ENCODE results near the gene PDHA1. TPM values are rescaled to one million over a fixed set of nuclear protein-coding genes. Genes with fewer than 3 reads are reported as not detected.

The PDHA1 gene
- total RNA-seq, 1 donor, result 26.4 TPM

DNA sequence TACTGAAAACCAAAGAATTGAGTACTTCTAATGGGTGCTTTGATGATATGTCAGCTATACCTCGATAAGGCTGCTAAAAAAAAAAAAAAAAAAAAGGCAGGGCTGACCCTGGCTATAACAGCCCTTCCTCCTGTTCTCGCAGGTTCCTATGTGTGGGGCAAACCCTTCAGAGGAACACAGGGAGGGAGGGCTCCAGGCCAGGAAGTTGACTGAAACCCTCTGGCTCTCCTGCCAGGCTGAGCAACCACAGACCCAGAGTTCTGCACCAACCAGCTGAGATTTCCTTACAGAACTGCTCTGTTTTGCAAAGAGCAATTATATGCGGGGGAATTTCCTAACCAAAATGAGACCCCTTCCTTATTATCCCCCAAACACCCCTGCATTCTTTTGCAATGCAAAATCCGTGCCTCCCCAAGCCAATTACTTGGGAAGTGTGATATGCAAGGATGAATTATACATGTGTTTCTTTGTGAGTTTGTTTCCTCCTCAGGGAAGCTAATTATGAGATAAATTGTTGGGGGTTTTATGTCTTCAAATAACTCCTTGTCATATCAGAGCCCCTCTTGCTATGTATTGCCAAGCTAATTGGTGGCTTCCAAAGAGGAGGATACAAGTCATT is 45.6 kb downstream of the PDHA1 start:
- no peak overlapping the region for H3K4me2 ChIP-seq (ENCODE audit: insufficient read depth, low read length)
- no peaks in the 10 kb centered on the region for H3K4me1 ChIP-seq (ENCODE audit: insufficient read depth, low read length)
- H2AFZ ChIP-seq (ENCODE audit: low read length), result no peak overlapping the region
- no peaks in the 10 kb centered on the region for H4K20me1 ChIP-seq (ENCODE audit: insufficient read depth, low read length)
- H3K79me2 ChIP-seq (ENCODE audit: insufficient read depth, low read length), result no peaks in the 10 kb centered on the region
- no peak overlapping the region for H3K27ac ChIP-seq (ENCODE audit: low read depth, low read length)
- H3K9me3 ChIP-seq (ENCODE audit: low read depth, low read length), result no peaks in the 10 kb centered on the region
- H3K36me3 ChIP-seq (ENCODE audit: insufficient read depth, low read length), result no peaks in the 10 kb centered on the region
- no peak for DNase-seq (ENCODE audit: insufficient read length, low spot score, missing footprints)
- H3K4me3 ChIP-seq (ENCODE audit: insufficient read depth, low read length), result no peak overlapping the region
- no peaks in the 10 kb centered on the region for H3K27me3 ChIP-seq (ENCODE audit: insufficient read depth, low read length)
- TF ChIP-seq, protein P1, sequence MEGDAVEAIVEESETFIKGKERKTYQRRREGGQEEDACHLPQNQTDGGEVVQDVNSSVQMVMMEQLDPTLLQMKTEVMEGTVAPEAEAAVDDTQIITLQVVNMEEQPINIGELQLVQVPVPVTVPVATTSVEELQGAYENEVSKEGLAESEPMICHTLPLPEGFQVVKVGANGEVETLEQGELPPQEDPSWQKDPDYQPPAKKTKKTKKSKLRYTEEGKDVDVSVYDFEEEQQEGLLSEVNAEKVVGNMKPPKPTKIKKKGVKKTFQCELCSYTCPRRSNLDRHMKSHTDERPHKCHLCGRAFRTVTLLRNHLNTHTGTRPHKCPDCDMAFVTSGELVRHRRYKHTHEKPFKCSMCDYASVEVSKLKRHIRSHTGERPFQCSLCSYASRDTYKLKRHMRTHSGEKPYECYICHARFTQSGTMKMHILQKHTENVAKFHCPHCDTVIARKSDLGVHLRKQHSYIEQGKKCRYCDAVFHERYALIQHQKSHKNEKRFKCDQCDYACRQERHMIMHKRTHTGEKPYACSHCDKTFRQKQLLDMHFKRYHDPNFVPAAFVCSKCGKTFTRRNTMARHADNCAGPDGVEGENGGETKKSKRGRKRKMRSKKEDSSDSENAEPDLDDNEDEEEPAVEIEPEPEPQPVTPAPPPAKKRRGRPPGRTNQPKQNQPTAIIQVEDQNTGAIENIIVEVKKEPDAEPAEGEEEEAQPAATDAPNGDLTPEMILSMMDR (IDR thresholded peaks at IDR 0.05; ENCODE audit: extremely low read depth, low read depth, low read length), result no peak

DNA sequence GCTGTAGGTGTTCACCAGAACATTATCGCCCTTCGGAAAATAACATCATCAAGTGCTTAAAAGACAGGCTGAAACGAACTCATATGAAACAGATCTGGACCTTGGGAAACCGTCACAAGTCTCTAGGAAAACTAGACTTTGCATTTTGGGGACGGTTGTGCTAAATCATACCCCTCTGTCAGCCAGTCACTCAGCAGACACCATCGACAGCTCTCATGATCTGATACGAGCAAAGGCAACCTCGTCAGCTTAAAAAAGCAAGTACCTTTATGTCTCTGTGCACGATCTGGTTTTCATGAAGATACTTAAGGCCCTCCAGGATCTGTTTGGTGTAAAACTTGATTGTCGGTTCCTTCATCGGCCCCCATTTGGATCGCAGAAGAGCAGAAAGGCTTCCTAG is 48.4 kb downstream of the PDHA1 start:
- Histone ChIP-seq H3K4me3 (ENCODE audit: insufficient read depth, low read length) (no peak overlapping the region), H2AFZ (ENCODE audit: low read length) (no peak overlapping the region), H3K36me3 (ENCODE audit: insufficient read depth, low read length) (no peaks in the 10 kb centered on the region), H3K4me1 (ENCODE audit: insufficient read depth, low read length) (no peaks in the 10 kb centered on the region), H3K27me3 (ENCODE audit: insufficient read depth, low read length) (no peaks in the 10 kb centered on the region), H3K27ac (ENCODE audit: low read depth, low read length) (no peak overlapping the region), H3K79me2 (ENCODE audit: insufficient read depth, low read length) (no peaks in the 10 kb centered on the region), H3K9me3 (ENCODE audit: low read depth, low read length) (no peaks in the 10 kb centered on the region), H3K4me2 (ENCODE audit: insufficient read depth, low read length) (no peak overlapping the region), H4K20me1 (ENCODE audit: insufficient read depth, low read length) (no peaks in the 10 kb centered on the region)
- TF ChIP-seq, protein P1 (IDR thresholded peaks at IDR 0.05; ENCODE audit: extremely low read depth, low read depth, low read length), result no peak
- DNase-seq (ENCODE audit: insufficient read length, low spot score, missing footprints), result no peak

DNA sequence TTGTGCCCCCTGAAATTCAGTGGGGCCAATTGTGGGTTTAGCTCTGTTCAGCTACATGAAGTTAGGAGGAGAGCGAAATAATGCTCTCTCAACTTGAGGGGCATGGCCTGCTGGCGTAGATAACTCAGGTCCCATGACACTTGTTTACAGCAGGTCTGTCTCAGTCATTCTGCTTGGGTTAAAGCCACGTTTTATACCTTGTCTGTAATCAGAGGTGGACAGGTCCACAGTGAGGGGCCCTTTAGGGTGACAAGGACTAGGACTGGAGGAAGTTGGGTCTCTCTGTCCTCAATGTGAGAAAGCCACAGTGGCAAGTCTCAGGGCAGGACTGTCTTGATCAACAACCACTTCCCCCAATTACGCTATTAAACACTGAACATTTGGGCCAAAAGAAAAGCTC is 49.0 kb downstream of the PDHA1 start:
- DNase-seq (ENCODE audit: insufficient read length, low spot score, missing footprints), result no peak
- Histone ChIP-seq H3K36me3 (ENCODE audit: insufficient read depth, low read length) (no peaks in the 10 kb centered on the region), H3K27me3 (ENCODE audit: insufficient read depth, low read length) (no peaks in the 10 kb centered on the region), H2AFZ (ENCODE audit: low read length) (no peak overlapping the region), H3K4me1 (ENCODE audit: insufficient read depth, low read length) (no peaks in the 10 kb centered on the region), H3K27ac (ENCODE audit: low read depth, low read length) (no peak overlapping the region), H3K79me2 (ENCODE audit: insufficient read depth, low read length) (no peaks in the 10 kb centered on the region), H3K4me3 (ENCODE audit: insufficient read depth, low read length) (no peak overlapping the region), H3K4me2 (ENCODE audit: insufficient read depth, low read length) (no peak overlapping the region), H3K9me3 (ENCODE audit: low read depth, low read length) (no peaks in the 10 kb centered on the region), H4K20me1 (ENCODE audit: insufficient read depth, low read length) (no peaks in the 10 kb centered on the region)
- TF ChIP-seq, protein P1 (IDR thresholded peaks at IDR 0.05; ENCODE audit: extremely low read depth, low read depth, low read length), result no peak

DNA sequence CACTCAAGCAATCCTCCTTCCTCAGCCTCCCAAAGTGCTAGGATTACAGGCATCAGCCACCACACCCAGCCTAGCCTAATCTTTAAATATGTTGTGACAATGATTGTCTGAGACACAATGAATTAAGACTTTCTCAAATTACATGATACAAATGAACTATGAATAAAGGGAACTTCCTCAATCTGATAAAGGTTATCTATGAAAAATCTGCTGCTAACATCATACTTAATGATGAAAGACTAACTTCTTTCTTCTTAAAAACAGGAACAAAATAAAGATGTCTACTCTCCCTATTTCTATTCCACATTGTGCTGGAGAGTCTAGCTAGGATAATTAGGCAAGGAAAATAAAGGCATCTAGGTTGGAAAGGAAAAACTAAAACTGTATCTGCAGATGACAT is 60.0 kb downstream of the PDHA1 start:
- Histone ChIP-seq H3K4me3 (ENCODE audit: insufficient read depth, low read length) (no peak overlapping the region), H3K27me3 (ENCODE audit: insufficient read depth, low read length) (no peaks in the 10 kb centered on the region), H3K79me2 (ENCODE audit: insufficient read depth, low read length) (no peaks in the 10 kb centered on the region), H4K20me1 (ENCODE audit: insufficient read depth, low read length) (no peaks in the 10 kb centered on the region), H3K4me1 (ENCODE audit: insufficient read depth, low read length) (no peaks in the 10 kb centered on the region), H3K36me3 (ENCODE audit: insufficient read depth, low read length) (no peaks in the 10 kb centered on the region), H3K4me2 (ENCODE audit: insufficient read depth, low read length) (no peak overlapping the region), H3K9me3 (ENCODE audit: low read depth, low read length) (no peaks in the 10 kb centered on the region), H3K27ac (ENCODE audit: low read depth, low read length) (no peak overlapping the region), H2AFZ (ENCODE audit: low read length) (no peak overlapping the region)
- TF ChIP-seq, protein P1 (IDR thresholded peaks at IDR 0.05; ENCODE audit: extremely low read depth, low read depth, low read length), result no peak
- no peak for DNase-seq (ENCODE audit: insufficient read length, low spot score, missing footprints)
